Urinary bladder (tissue), 4 donors: Measurements from ENCODE around the gene GCSAML. TPM values are rescaled to one million over a fixed set of nuclear protein-coding genes. Genes with fewer than 3 reads are reported as not detected.

Experiments used
- DNase-seq: peaks from one replicate; pipeline ENCODE4 v3.0.0-alpha.2; 2015; ENCODE audit errors: extremely low spot score
- H3K27ac ChIP-seq: one replicate; pipeline ENCODE4 v1.5.1; 2013; ENCODE audit warnings: low read depth, mild to moderate bottlenecking, moderate library complexity
- H3K36me3 ChIP-seq: one replicate; pipeline ENCODE4 v1.6.1; 2013; ENCODE audit warnings: mild to moderate bottlenecking, moderate library complexity; ENCODE audit not compliant: insufficient read depth
- H3K4me1 ChIP-seq: one replicate; pipeline ENCODE4 v1.6.1; 2013; ENCODE audit warnings: mild to moderate bottlenecking, moderate library complexity; ENCODE audit not compliant: insufficient read depth
- H3K4me3 ChIP-seq: one replicate; pipeline ENCODE4 v1.5.1; 2013; ENCODE audit warnings: low read depth, low read length
- WGBS: extraction: QIAGEN DNeasy Blood & Tissue Kit; methylation state at CpG from one replicate; pipeline ENCODE4 v1.1.7; 2013; 5-methylcytosine and 5-hydroxymethylcytosine counted together
- polyA plus RNA-seq: library from polyadenylated mRNA; stranded (reverse); fragments of 200-250 nt; gene quantifications from one replicate; pipeline ENCODE4 v1.2.3, GENCODE V29; 2013
- total RNA-seq: library from RNA; depleted of rRNA; stranded (reverse); fragments of >200 nt; gene quantifications from one replicate; pipeline ENCODE4 v1.2.3, GENCODE V29; 2014
- donor health status: healthy with polysubstance abuse.
- donor health status: healthy.

GCSAML gene
- total and polyA plus RNA-seq, 2 donors, result 0.42 to 1.1 TPM

DNA sequence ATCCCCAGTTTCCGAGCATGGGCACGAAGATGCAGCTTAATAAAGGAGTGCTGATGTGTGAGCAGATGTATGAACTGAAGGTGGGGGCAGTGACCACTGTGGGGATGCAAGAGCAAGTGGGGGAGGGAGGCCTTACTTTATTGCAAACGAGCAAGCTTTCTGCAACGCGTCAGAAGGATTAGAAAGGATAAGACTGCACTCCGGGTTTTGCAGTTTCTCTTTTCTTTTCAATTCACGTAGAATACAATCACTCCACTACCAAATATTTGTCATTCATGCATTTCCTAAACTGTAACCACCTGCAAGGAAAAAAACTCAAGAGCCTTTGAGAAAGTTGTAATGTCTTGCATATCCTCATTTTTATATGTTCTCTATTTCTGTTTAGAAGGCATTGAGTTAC, 8.4 kb upstream of the GCSAML start:
- Histone ChIP-seq H3K27ac (no peak overlapping the region), H3K36me3 (no peaks in the 10 kb centered on the region), H3K4me1 (no peaks in the 10 kb centered on the region), H3K4me3 (no peak overlapping the region)
- no peak for DNase-seq
- 14% methylated on average over 7 of the region's 7 CpGs for WGBS

DNA sequence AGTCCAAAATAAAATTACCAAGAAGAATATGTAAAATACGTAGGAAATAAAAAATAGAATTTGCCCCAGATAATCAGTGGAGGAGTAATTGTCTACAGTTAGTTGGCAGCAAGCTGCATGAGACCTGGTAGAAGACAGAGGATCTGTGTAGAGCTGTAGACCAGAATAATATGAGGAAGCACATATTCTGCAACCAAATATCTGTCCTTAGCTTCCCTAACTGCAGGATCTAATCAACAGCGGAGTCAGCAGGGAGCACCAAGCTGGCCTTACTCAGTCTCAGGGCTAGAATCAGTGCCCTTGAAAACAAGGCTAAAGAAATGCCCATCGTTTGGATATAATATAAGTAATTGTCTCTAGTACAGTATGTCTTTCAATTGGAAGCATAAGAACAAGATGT, 6.1 kb upstream of the GCSAML start:
- H3K4me1 ChIP-seq, result no peaks in the 10 kb centered on the region
- H3K36me3 ChIP-seq, result no peaks in the 10 kb centered on the region
- H3K27ac ChIP-seq, result no peak overlapping the region
- no peak for DNase-seq
- WGBS, result 73% methylated on average over 3 of the region's 3 CpGs
- H3K4me3 ChIP-seq, result no peak overlapping the region

DNA sequence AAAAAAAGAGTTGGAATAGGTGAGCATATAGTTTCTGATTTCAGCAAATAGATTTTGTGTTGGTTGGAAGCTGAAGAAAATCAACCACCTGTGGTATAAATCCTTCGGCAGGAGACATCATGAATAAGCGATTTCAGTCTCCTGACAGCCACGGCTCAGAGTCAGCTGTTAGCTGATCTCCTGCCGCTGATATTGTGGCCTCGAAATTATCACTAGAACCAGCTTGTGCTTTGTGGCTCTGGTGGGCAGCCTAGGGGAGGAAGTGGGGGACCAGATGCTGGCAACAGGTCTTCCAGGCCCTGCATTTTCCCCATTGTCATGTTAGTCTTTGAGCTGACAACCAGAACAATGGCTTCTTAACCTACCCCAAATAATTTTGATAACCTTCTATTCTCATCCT, 842 bp upstream of the GCSAML start:
- WGBS, result 62% methylated on average over 5 of the region's 5 CpGs
- no peak for DNase-seq
- H3K27ac ChIP-seq, result no peak overlapping the region
- no peak overlapping the region for H3K4me3 ChIP-seq
- H3K36me3 ChIP-seq, result no peaks in the 10 kb centered on the region
- H3K4me1 ChIP-seq, result no peaks in the 10 kb centered on the region

DNA sequence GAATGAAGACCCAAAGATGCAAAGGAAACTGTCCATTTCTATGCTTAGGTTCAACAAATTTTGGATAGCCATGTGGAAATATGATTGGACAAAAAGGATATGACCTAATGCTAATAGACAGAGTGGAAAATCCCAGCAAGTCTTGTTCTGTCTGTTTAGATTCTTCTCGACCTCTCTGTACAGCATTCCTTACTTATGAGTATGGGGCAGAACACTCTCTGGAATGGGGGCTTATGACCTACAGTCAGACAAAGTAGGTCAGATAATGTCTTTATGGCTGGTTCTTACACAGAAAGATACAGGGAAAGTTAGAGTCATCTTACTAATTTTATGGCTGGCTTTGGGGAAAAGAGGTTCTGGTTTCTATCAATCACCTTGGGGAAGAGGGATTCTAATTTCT, 2.8 kb downstream of the GCSAML start:
- 19% methylated on average over 1 of the region's 1 CpG for WGBS
- H3K27ac ChIP-seq, result no peak overlapping the region

DNA sequence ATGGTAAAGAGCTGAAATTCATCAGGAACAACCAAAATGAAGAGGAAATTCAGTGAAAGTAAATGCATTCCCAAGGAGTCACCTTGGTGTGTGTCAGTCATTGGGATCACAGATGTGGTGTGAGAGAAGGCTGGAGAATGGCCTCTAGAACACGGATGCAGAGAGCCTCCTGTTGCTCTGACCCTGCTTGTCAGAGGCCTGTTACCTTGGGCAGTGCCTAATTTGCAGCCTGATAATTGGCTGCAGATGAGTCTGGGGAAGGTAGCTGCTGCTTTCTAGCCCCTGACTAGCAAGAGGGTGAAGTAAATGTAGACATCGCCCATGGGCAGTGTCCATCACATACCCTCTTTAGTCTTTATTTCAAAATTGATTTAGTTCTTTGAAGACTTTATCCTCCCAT, 3.3 kb downstream of the GCSAML start:
- Histone ChIP-seq H3K36me3 (no peaks in the 10 kb centered on the region), H3K27ac (no peak overlapping the region), H3K4me1 (no peaks in the 10 kb centered on the region), H3K4me3 (no peak overlapping the region)
- 57% methylated on average over 2 of the region's 2 CpGs for WGBS
- DNase-seq, result no peak

More for the DNA sequence above, 2.8 kb downstream of the GCSAML start:
- Histone ChIP-seq H3K4me3 (no peak overlapping the region), H3K36me3 (no peaks in the 10 kb centered on the region), H3K4me1 (no peaks in the 10 kb centered on the region)
- no peak for DNase-seq

DNA sequence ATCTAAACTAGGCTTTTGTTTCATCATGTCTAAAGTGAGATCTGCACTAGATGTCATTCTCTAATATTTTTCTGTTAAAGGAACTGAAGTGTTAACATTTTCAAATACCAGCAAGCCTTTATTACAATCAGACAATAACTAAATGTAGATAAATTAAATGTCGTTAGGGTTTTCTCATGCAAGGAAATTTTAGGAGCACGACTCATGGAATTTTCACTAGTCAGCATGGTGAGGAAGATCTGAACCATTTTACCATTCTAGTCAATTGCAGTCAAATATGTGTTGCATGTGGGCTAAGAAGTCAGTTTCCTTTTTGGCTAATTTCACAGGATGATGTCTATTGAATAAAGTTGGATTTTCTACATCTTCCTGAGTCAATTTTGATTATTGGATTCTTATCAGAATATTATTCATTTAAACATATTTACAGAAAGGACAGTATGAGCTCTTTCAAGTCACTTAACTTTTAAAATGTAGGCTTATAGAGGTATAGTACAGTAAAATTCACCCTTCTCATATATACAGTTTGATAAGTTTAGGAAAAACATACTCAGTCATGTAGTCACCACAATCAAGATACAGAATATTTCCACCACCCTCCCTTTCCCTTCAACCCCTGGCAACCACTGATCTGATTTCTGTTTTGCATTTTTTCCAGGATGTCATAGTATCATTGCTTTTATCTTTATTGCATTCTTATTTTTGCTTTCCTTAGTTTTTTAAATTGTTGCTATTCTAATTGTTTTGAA, 9.2 kb downstream of the GCSAML start:
- 63% methylated on average over 2 of the region's 2 CpGs for WGBS
- H3K4me1 ChIP-seq, result no peaks in the 10 kb centered on the region
- no peaks in the 10 kb centered on the region for H3K36me3 ChIP-seq
- H3K4me3 ChIP-seq, result no peak overlapping the region
- no peak overlapping the region for H3K27ac ChIP-seq
- DNase-seq, result no peak

DNA sequence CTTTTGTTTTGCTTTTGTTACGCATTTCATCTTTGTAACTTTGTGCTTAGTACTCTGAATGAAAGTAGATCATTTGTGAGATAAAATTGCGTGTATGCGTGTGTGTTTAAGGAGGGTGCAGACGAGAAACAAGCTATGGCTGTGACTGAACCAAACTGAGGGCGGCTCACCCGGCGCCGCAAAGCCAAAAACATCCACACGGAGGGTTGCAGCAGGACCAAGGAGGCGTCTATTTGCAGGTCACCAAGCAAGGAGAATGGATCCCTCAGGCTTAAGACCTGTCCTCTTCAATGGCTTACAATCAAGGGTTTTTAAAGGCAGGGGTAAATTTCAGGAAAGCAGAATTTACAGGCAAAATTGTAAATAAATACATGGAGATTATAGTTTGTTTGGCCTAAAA, 12.8 kb downstream of the GCSAML start:
- no peak overlapping the region for H3K4me3 ChIP-seq
- WGBS, result 71% methylated on average over 10 of the region's 10 CpGs
- DNase-seq, result no peak
- no peaks in the 10 kb centered on the region for H3K4me1 ChIP-seq
- no peak overlapping the region for H3K27ac ChIP-seq
- no peaks in the 10 kb centered on the region for H3K36me3 ChIP-seq

DNA sequence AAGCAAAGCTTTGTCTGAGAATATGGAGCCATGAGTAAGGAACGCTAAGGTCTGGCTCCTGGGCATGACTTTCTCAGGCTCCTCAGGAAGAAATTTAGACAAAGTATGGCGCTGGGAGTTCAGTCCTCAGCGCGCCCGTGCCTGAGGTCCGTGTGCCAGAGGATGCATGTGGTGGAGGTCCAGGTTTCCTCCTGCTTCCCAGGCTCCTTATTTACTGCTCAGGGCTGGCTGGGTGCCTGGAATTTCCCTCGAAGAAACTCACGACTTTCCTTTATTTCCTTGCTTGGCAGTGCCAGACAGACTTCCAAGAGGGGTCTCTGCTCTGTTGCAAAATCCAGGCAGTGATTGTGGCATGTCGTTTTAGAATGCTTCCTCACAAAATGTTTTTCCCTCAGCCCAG, 13.3 kb downstream of the GCSAML start:
- no peaks in the 10 kb centered on the region for H3K36me3 ChIP-seq
- no peak overlapping the region for H3K4me3 ChIP-seq
- H3K4me1 ChIP-seq, result no peaks in the 10 kb centered on the region
- no peak overlapping the region for H3K27ac ChIP-seq
- 52% methylated on average over 9 of the region's 9 CpGs for WGBS
- DNase-seq, result no peak

DNA sequence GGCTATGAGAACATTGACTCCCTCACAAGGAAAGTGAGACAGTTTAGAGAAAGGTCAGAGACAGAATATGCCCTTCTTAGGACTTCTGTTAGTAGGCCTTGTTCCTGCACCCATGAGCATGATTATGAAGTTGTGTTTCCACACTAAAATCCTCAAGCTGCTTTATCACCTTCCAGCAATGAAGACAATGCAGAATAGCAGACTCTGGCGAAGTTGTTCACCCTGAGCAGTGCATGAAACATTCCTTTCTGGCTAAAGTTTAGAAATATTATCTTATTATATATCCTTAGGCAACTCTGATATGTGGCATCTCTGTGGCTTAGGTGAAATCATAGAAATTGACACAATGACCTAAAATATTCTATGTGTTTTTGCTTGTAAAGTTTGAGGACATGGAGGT, 25.3 kb downstream of the GCSAML start:
- Histone ChIP-seq H3K4me1 (no peaks in the 10 kb centered on the region), H3K36me3 (no peaks in the 10 kb centered on the region), H3K27ac (no peak overlapping the region), H3K4me3 (no peak overlapping the region)
- 53% methylated on average over 1 of the region's 1 CpG for WGBS
- DNase-seq, result no peak

DNA sequence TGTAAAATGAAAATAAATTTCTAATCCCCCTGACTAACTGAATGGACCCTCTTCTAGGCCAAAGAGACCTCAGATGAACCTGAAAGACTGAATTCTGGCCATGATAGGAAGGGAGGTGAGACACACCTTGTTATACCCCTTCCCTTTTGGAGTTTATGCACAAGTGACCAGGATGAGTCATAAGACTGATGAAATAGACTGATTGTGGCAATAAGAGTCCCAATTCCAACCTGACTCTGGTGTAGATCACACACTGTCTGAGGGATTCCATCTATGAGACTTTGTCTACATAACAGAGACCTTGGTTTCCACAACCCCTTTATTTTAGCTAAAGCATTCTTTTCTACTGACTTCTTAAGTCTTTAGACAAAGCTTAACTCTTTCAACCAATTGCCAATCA, 25.7 kb downstream of the GCSAML start:
- Histone ChIP-seq H3K27ac (no peak overlapping the region), H3K4me3 (no peak overlapping the region), H3K36me3 (no peaks in the 10 kb centered on the region), H3K4me1 (no peaks in the 10 kb centered on the region)
- DNase-seq, result no peak

DNA sequence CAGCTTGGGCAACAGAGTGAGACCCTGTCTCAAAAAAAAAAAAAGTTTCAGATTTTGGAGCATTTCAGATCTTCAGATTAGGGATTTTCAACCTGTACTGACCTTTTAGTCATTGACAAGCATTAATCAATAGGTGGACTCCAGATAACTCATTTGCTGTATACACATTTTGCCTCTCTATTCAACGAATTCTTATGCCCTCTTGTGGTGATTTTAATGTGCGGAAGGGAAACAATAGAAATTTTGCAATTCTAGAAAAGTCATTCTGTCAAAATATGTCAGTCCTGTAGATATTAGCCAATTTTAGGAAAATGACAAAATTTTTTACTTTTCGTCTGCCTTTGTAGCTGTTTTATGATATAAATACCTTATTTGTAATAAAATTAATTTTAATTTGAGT, 27.6 kb downstream of the GCSAML start:
- H3K4me1 ChIP-seq, result no peaks in the 10 kb centered on the region
- 56% methylated on average over 3 of the region's 3 CpGs for WGBS
- no peak for DNase-seq
- H3K27ac ChIP-seq, result no peak overlapping the region
- no peaks in the 10 kb centered on the region for H3K36me3 ChIP-seq
- no peak overlapping the region for H3K4me3 ChIP-seq

DNA sequence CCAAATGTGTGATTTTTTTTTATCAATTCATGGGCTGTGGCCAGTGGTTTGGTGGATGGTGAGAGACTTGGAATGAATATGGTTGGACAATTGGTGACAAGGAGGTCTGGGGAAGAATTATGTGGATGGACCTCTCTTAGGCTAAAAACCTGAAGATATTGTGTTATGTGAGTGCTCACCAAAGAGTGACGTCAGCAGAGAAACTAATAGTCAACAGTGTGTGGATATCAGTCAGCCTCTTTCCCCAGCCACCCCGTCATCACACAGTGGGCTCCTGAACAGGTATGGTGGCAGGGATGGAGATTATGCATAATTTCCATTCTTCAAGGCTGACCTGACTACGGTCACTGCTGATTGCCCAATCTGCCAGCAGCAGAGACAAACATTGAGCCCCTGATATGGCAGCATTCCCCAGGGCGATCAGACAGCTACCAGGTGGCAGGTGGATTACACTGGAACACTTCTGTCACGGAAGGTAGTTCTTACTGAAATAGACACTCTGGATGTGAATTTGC, 30.1 kb downstream of the GCSAML start:
- 84% methylated on average over 5 of the region's 5 CpGs for WGBS
- H3K4me3 ChIP-seq, result no peak overlapping the region
- no peak overlapping the region for H3K27ac ChIP-seq
- H3K4me1 ChIP-seq, result no peaks in the 10 kb centered on the region
- H3K36me3 ChIP-seq, result no peaks in the 10 kb centered on the region
- DNase-seq, result no peak

DNA sequence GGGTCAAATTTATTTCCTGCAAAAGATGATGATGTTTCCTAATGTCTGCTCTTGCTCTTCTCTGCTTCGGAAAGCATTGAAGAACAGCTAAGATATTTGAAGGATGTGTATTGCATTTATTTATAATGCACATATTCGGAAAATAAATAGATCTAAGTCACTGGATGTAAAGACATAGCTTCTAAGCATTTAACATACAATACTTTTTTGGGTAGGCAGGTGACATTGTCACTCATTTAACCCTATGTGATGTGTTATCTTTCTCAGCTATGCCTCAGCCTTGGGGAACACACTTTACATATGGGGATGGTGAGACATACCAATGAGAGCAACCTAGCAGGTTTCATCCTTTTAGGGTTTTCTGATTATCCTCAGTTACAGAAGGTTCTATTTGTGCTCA, 39.1 kb downstream of the GCSAML start, which contains the start of gene OR2G2:
TSS of gene OR2G2 (plus strand) at position 301 of the 400 bp plus-strand sequence. CDS start at position 301, 0 bp downstream.
- Histone ChIP-seq H3K36me3 (no peaks in the 10 kb centered on the region), H3K27ac (no peak within 1 kb of the TSS), H3K4me1 (no peaks in the 10 kb centered on the region), H3K4me3 (no peak within 1 kb of the TSS)
- WGBS, result 85% methylated on average over 2 of the region's 2 CpGs
- DNase-seq, result no peak

DNA sequence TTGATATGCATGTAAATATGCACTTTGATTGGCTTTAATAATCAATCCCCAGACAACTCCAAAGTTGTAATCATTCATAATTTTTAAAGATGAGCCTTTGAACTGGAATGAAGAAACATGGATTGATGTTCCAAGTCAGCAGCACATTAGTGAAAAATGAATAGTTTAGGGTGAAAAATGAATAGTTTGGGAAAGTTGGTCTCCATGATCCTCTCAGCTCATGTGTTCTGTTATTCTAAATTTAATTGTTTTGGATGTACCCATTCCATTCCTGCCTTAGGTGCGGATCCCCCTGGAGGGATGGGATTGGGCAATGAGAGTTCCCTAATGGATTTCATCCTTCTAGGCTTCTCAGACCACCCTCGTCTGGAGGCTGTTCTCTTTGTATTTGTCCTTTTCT, 56.4 kb downstream of the GCSAML start, which contains the start of gene OR2G3:
TSS of gene OR2G3 (plus strand) at position 301 of the 400 bp plus-strand sequence. CDS start at position 301, 0 bp downstream.
- Histone ChIP-seq H3K4me3 (no peak within 1 kb of the TSS), H3K27ac (no peak within 1 kb of the TSS), H3K36me3 (no peaks in the 10 kb centered on the region), H3K4me1 (no peaks in the 10 kb centered on the region)
- 73% methylated on average over 2 of the region's 2 CpGs for WGBS
- no peak for DNase-seq
